GM23338 (cell line): Measurements from ENCODE around the gene ESR2. TPM values are rescaled to one million over a fixed set of nuclear protein-coding genes. Genes with fewer than 3 reads are reported as not detected.

Experiments
- ATAC-seq: fragments of 200-7000 bp; cut with Tn5 transposase; 3 replicates; pipeline ENCODE4 v1.9.1; 2020
- DNase-seq: peaks from one replicate; pipeline ENCODE4 v3.0.0-alpha.2; 2015; ENCODE audit warnings: low spot score
- H2AFZ ChIP-seq: fragments of 200-600 bp; sonication (generic); 2 replicates; pipeline ENCODE4 v1.8.0; 2016; ENCODE audit warnings: antibody characterized with exemption, mild to moderate bottlenecking, moderate library complexity
- H3F3A ChIP-seq: fragments of 200-600 bp; sonication (generic); replicated peaks from 2 replicates; pipeline ENCODE4 v1.8.0; 2017; ENCODE audit warnings: antibody characterized with exemption, mixed run types, low read depth
- H3K27ac ChIP-seq: fragments of 200-600 bp; sonication (generic); 2 replicates; pipeline ENCODE4 v1.6.1; 2016; ENCODE audit warnings: low read depth
- H3K27me3 ChIP-seq: fragments of 200-600 bp; sonication (generic); 2 replicates; pipeline ENCODE4 v1.8.0; 2016; ENCODE audit warnings: mild to moderate bottlenecking, mixed run types, moderate library complexity; ENCODE audit not compliant: insufficient read depth
- H3K36me3 ChIP-seq: fragments of 200-600 bp; sonication (generic); 2 replicates; pipeline ENCODE4 v1.8.0; 2016; ENCODE audit warnings: mild to moderate bottlenecking; ENCODE audit not compliant: insufficient read depth
- H3K4me1 ChIP-seq: fragments of 200-600 bp; sonication (generic); 2 replicates; pipeline ENCODE4 v1.8.0; 2016; ENCODE audit warnings: mild to moderate bottlenecking, moderate library complexity; ENCODE audit not compliant: insufficient read depth
- H3K4me2 ChIP-seq: fragments of 200-600 bp; sonication (generic); 2 replicates; pipeline ENCODE4 v1.7.1; 2017; ENCODE audit warnings: mixed run types
- H3K4me3 ChIP-seq: fragments of 200-600 bp; sonication (generic); 2 replicates; pipeline ENCODE4 v1.6.1; 2016; ENCODE audit warnings: mixed run types
- H3K79me2 ChIP-seq: fragments of 200-600 bp; sonication (generic); replicated peaks from 2 replicates; pipeline ENCODE4 v1.8.0; 2017; ENCODE audit warnings: mild to moderate bottlenecking; ENCODE audit not compliant: insufficient read depth
- H3K9me2 ChIP-seq: fragments of 200-600 bp; sonication (generic); 2 replicates; pipeline ENCODE4 v1.8.0; 2017; ENCODE audit not compliant: insufficient read depth
- H4K20me1 ChIP-seq: fragments of 200-600 bp; sonication (generic); replicated peaks from 2 replicates; pipeline ENCODE4 v1.8.0; 2017; ENCODE audit warnings: mild to moderate bottlenecking; ENCODE audit not compliant: insufficient read depth
- H3K27ac Mint-ChIP-seq: 2 replicates; pipeline ENCODE4 v1.8.0; 2020; ENCODE audit warnings: inconsistent platforms, mild to moderate bottlenecking, moderate library complexity, mixed read lengths
- H3K27me3 Mint-ChIP-seq: 3 replicates; pipeline ENCODE4 v1.8.0; 2022; ENCODE audit warnings: low read depth, mild to moderate bottlenecking, moderate library complexity, mixed read lengths, inconsistent platforms; ENCODE audit not compliant: insufficient read depth, poor library complexity
- H3K36me3 Mint-ChIP-seq: 3 replicates; pipeline ENCODE4 v1.8.0; 2021; ENCODE audit warnings: low read depth, mild to moderate bottlenecking, inconsistent platforms, moderate library complexity, mixed read lengths
- H3K4me1 Mint-ChIP-seq: 3 replicates; pipeline ENCODE4 v1.8.0; 2020; ENCODE audit warnings: mild to moderate bottlenecking, inconsistent platforms, mixed read lengths
- H3K4me3 Mint-ChIP-seq: 3 replicates; pipeline ENCODE4 v1.8.0; 2021; ENCODE audit warnings: moderate library complexity, mild to moderate bottlenecking, inconsistent platforms, mixed read lengths
- H3K9me3 Mint-ChIP-seq: 3 replicates; pipeline ENCODE4 v1.8.0; 2020; ENCODE audit warnings: moderate library complexity, mild to moderate bottlenecking, inconsistent platforms, mixed read lengths
- CREB1 ChIP-seq: fragments of 250-450 bp; sonication (Bioruptor Pico); IDR thresholded peaks from 2 replicates; pipeline ENCODE4 v1.5.0; 2020; ENCODE audit warnings: low read depth, mild to moderate bottlenecking, moderate library complexity
- EZH2 ChIP-seq: fragments of 200-600 bp; sonication (generic); IDR thresholded peaks from one replicate; pipeline ENCODE4 v1.8.0; 2017; ENCODE audit warnings: antibody characterized with exemption, mild to moderate bottlenecking, low read depth; ENCODE audit not compliant: unreplicated experiment
- EZH2phosphoT487 ChIP-seq: fragments of 200-600 bp; sonication (generic); IDR thresholded peaks from one replicate; pipeline ENCODE4 v1.8.1; 2018; ENCODE audit warnings: antibody characterized with exemption; ENCODE audit not compliant: unreplicated experiment
- NANOG ChIP-seq: IDR thresholded peaks from 2 replicates; pipeline ENCODE4 v1.6.1; 2016; ENCODE audit warnings: antibody characterized with exemption, borderline replicate concordance
- POLR2AphosphoS5 ChIP-seq: IDR thresholded peaks from 2 replicates; pipeline ENCODE4 v1.6.1; 2016; ENCODE audit warnings: antibody characterized with exemption, low read depth
- STAT1 ChIP-seq: IDR thresholded peaks from one replicate; pipeline ENCODE4 v1.6.1; 2016; ENCODE audit warnings: antibody characterized with exemption; ENCODE audit not compliant: unreplicated experiment
- ZNF114 ChIP-seq: fragments of 250-450 bp; sonication (Bioruptor Pico); IDR thresholded peaks from 2 replicates; pipeline ENCODE4 v1.5.0; 2020; ENCODE audit warnings: mild to moderate bottlenecking, moderate library complexity
- ZNF331 ChIP-seq: fragments of 250-450 bp; sonication (Bioruptor Pico); IDR thresholded peaks from 2 replicates; pipeline ENCODE4 v1.5.0; 2020; ENCODE audit warnings: low read depth, mild to moderate bottlenecking, moderate library complexity
- polyA plus RNA-seq: library from polyadenylated mRNA; unstranded; fragments of >200 nt; fragmentation: Nextera tagmentation; extraction: Ambion mirVana; gene quantifications from 2 replicates; pipeline ENCODE4 v1.2.1, GENCODE V29; 2016
- total RNA-seq: library from RNA; depleted of rRNA; stranded (reverse); fragments of >200 nt; shearing (Covaris generic); gene quantifications from 2 replicates; pipeline ENCODE4 v1.2.3, GENCODE V29; 2014
- TF ChIP-seq, protein P1 (sequence below): IDR thresholded peaks from 2 replicates; pipeline ENCODE4 v1.6.1; 2016; ENCODE audit warnings: antibody characterized with exemption
- TF ChIP-seq, protein P2 (sequence below), 2 experiments: fragments of 200-600 bp in 1 of 2; sonication (generic) in 1 of 2; conservative IDR thresholded peaks; 2 replicates each; pipeline versions ENCODE4 v1.5.1 to v1.6.1; 2016 to 2017; ENCODE audit warnings: antibody characterized with exemption in 2 of 2, low read depth in 2 of 2, mild to moderate bottlenecking in 2 of 2, moderate library complexity in 1 of 2
- TF ChIP-seq, protein P3 (sequence below): IDR thresholded peaks from one replicate; pipeline ENCODE4 v1.6.1; 2018; ENCODE audit warnings: antibody characterized with exemption; ENCODE audit not compliant: unreplicated experiment

ESR2 gene
- total and polyA plus RNA-seq, 2 experiments from 2014 or later = 0.58 to 0.59 TPM

GRCh38 chr14:64227856-64228255 lies 66.3 kb downstream of the ESR2 start:
- no peaks in the 10 kb centered on the region for H3K79me2 ChIP-seq
- no peaks in the 10 kb centered on the region for H3K9me3 Mint-ChIP-seq
- no peak for TF ChIP-seq ZNF331 (CRISPR knock-in tag)
- no peak for TF ChIP-seq EZH2phosphoT487
- TF ChIP-seq CREB1 (CRISPR knock-in tag) = no peak
- TF ChIP-seq NANOG = no peak
- TF ChIP-seq STAT1 = no peak
- no peak for TF ChIP-seq ZNF114 (CRISPR knock-in tag)
- TF ChIP-seq, protein P1, sequence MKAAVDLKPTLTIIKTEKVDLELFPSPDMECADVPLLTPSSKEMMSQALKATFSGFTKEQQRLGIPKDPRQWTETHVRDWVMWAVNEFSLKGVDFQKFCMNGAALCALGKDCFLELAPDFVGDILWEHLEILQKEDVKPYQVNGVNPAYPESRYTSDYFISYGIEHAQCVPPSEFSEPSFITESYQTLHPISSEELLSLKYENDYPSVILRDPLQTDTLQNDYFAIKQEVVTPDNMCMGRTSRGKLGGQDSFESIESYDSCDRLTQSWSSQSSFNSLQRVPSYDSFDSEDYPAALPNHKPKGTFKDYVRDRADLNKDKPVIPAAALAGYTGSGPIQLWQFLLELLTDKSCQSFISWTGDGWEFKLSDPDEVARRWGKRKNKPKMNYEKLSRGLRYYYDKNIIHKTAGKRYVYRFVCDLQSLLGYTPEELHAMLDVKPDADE = no peak
- TF ChIP-seq, protein P2, sequence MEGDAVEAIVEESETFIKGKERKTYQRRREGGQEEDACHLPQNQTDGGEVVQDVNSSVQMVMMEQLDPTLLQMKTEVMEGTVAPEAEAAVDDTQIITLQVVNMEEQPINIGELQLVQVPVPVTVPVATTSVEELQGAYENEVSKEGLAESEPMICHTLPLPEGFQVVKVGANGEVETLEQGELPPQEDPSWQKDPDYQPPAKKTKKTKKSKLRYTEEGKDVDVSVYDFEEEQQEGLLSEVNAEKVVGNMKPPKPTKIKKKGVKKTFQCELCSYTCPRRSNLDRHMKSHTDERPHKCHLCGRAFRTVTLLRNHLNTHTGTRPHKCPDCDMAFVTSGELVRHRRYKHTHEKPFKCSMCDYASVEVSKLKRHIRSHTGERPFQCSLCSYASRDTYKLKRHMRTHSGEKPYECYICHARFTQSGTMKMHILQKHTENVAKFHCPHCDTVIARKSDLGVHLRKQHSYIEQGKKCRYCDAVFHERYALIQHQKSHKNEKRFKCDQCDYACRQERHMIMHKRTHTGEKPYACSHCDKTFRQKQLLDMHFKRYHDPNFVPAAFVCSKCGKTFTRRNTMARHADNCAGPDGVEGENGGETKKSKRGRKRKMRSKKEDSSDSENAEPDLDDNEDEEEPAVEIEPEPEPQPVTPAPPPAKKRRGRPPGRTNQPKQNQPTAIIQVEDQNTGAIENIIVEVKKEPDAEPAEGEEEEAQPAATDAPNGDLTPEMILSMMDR (conservative IDR thresholded peaks at IDR 0.05; ENCODE audit: low read depth in 2 of 2) = no peak
- TF ChIP-seq POLR2AphosphoS5 = no peak
- TF ChIP-seq, protein P3, sequence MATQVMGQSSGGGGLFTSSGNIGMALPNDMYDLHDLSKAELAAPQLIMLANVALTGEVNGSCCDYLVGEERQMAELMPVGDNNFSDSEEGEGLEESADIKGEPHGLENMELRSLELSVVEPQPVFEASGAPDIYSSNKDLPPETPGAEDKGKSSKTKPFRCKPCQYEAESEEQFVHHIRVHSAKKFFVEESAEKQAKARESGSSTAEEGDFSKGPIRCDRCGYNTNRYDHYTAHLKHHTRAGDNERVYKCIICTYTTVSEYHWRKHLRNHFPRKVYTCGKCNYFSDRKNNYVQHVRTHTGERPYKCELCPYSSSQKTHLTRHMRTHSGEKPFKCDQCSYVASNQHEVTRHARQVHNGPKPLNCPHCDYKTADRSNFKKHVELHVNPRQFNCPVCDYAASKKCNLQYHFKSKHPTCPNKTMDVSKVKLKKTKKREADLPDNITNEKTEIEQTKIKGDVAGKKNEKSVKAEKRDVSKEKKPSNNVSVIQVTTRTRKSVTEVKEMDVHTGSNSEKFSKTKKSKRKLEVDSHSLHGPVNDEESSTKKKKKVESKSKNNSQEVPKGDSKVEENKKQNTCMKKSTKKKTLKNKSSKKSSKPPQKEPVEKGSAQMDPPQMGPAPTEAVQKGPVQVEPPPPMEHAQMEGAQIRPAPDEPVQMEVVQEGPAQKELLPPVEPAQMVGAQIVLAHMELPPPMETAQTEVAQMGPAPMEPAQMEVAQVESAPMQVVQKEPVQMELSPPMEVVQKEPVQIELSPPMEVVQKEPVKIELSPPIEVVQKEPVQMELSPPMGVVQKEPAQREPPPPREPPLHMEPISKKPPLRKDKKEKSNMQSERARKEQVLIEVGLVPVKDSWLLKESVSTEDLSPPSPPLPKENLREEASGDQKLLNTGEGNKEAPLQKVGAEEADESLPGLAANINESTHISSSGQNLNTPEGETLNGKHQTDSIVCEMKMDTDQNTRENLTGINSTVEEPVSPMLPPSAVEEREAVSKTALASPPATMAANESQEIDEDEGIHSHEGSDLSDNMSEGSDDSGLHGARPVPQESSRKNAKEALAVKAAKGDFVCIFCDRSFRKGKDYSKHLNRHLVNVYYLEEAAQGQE = no peak
- TF ChIP-seq EZH2 = no peak
- H3K27me3 Mint-ChIP-seq = no peaks in the 10 kb centered on the region
- H3K27ac ChIP-seq = no peak overlapping the region
- no peak overlapping the region for H3K4me2 ChIP-seq
- no peaks in the 10 kb centered on the region for H3K27me3 ChIP-seq
- no peak for ATAC-seq
- no peaks in the 10 kb centered on the region for H4K20me1 ChIP-seq
- no peak overlapping the region for H3K4me3 ChIP-seq
- no peak overlapping the region for H3K4me3 Mint-ChIP-seq
- peaks cover 41% of the 10 kb centered on the region for H3K36me3 Mint-ChIP-seq
- H3K27ac Mint-ChIP-seq = no peak overlapping the region
- no peaks in the 10 kb centered on the region for H3K4me1 Mint-ChIP-seq
- no peaks in the 10 kb centered on the region for H3F3A ChIP-seq
- H3K4me1 ChIP-seq = no peaks in the 10 kb centered on the region
- H3K36me3 ChIP-seq = peaks cover 29% of the 10 kb centered on the region; the same call in 1 of the 2 replicates
- no peak overlapping the region for H2AFZ ChIP-seq
- no peak for DNase-seq
- H3K9me2 ChIP-seq = no peaks in the 10 kb centered on the region
